Measurements from ENCODE around the gene PCF11.

PCF11 gene

GRCh38 chr11:83156996-83157593 lies at the start of gene PCF11:
PCF11 (plus strand) TSS chr11:83157131; CDS start chr11:83157440, 309 bp downstream.
- peaks cover 0 to 25% of the 10 kb centered on the region in 2 donors for H3K4me1 ChIP-seq (ENCODE audit: control insufficient read depth in 1 of 2, insufficient read depth in 2 of 2, low read length in 2 of 2)
- H3K9me3 ChIP-seq (ENCODE audit: control insufficient read depth in 1 of 2, low read length in 2 of 2) = no peaks in the 10 kb centered on the region
- peak within 1 kb of the TSS; percentile 87 to 93 for H3K4me3 ChIP-seq (ENCODE audit: low read depth in 1 of 2, low read length in 2 of 2)
- no peaks in the 10 kb centered on the region for H3K27me3 ChIP-seq (ENCODE audit: low read depth, low read length)
- peak within 1 kb of the TSS; percentile 100 for H3K27ac ChIP-seq (ENCODE audit: low read length)
- peaks cover 4 to 10% of the 10 kb centered on the region in 2 donors for H3K36me3 ChIP-seq (ENCODE audit: control insufficient read depth in 1 of 2, insufficient read depth in 2 of 2, low read length in 2 of 2)

GRCh38 chr11:83112886-83113285 lies 44.0 kb upstream of the PCF11 start:
- Histone ChIP-seq H3K27me3 (ENCODE audit: low read depth, low read length) (no peaks in the 10 kb centered on the region), H3K36me3 (ENCODE audit: control insufficient read depth in 1 of 2, insufficient read depth in 2 of 2, low read length in 2 of 2) (no peaks in the 10 kb centered on the region), H3K9me3 (ENCODE audit: control insufficient read depth in 1 of 2, low read length in 2 of 2) (no peaks in the 10 kb centered on the region), H3K4me3 (ENCODE audit: low read depth in 1 of 2, low read length in 2 of 2) (no peak overlapping the region), H3K4me1 (ENCODE audit: control insufficient read depth in 1 of 2, insufficient read depth in 2 of 2, low read length in 2 of 2) (peaks cover 3 to 13% of the 10 kb centered on the region in 2 donors), H3K27ac (ENCODE audit: low read length) (no peak overlapping the region)

GRCh38 chr11:83115026-83115425 lies 41.9 kb upstream of the PCF11 start:
- H3K36me3 ChIP-seq (ENCODE audit: control insufficient read depth in 1 of 2, insufficient read depth in 2 of 2, low read length in 2 of 2) = no peaks in the 10 kb centered on the region
- peak overlapping the region; percentile 0 to 23 for H3K4me3 ChIP-seq (ENCODE audit: low read depth in 1 of 2, low read length in 2 of 2)
- H3K27ac ChIP-seq (ENCODE audit: low read length) = no peak overlapping the region
- no peaks in the 10 kb centered on the region for H3K27me3 ChIP-seq (ENCODE audit: low read depth, low read length)
- H3K4me1 ChIP-seq (ENCODE audit: control insufficient read depth in 1 of 2, insufficient read depth in 2 of 2, low read length in 2 of 2) = peaks cover 3 to 13% of the 10 kb centered on the region in 2 donors
- H3K9me3 ChIP-seq (ENCODE audit: control insufficient read depth in 1 of 2, low read length in 2 of 2) = no peaks in the 10 kb centered on the region

- H3K4me1 ChIP-seq (ENCODE audit: control insufficient read depth in 1 of 2, insufficient read depth in 2 of 2, low read length in 2 of 2) = peaks cover 3 to 13% of the 10 kb centered on the region in 2 donors
- H3K4me3 ChIP-seq (ENCODE audit: low read depth in 1 of 2, low read length in 2 of 2) = peak overlapping the region; percentile 0 to 23
Observed at GRCh38 chr11:83115551-83115950, 41.4 kb upstream of the PCF11 start.

GRCh38 chr11:83116015-83116641 lies 40.8 kb upstream of the PCF11 start:
- Histone ChIP-seq H3K27ac (ENCODE audit: low read length) (no peak overlapping the region), H3K9me3 (ENCODE audit: control insufficient read depth in 1 of 2, low read length in 2 of 2) (no peaks in the 10 kb centered on the region), H3K4me3 (ENCODE audit: low read depth in 1 of 2, low read length in 2 of 2) (peak overlapping the region in 1 of 2 donors; percentile 0), H3K27me3 (ENCODE audit: low read depth, low read length) (no peaks in the 10 kb centered on the region), H3K36me3 (ENCODE audit: control insufficient read depth in 1 of 2, insufficient read depth in 2 of 2, low read length in 2 of 2) (no peaks in the 10 kb centered on the region), H3K4me1 (ENCODE audit: control insufficient read depth in 1 of 2, insufficient read depth in 2 of 2, low read length in 2 of 2) (peaks cover 3 to 13% of the 10 kb centered on the region in 2 donors)

More at GRCh38 chr11:83115551-83115950, 41.4 kb upstream of the PCF11 start:
- H3K27me3 ChIP-seq (ENCODE audit: low read depth, low read length) = no peaks in the 10 kb centered on the region
- no peak overlapping the region for H3K27ac ChIP-seq (ENCODE audit: low read length)
- H3K9me3 ChIP-seq (ENCODE audit: control insufficient read depth in 1 of 2, low read length in 2 of 2) = no peaks in the 10 kb centered on the region
- no peaks in the 10 kb centered on the region for H3K36me3 ChIP-seq (ENCODE audit: control insufficient read depth in 1 of 2, insufficient read depth in 2 of 2, low read length in 2 of 2)

GRCh38 chr11:83118814-83119213 lies 38.1 kb upstream of the PCF11 start:
- Histone ChIP-seq H3K4me1 (ENCODE audit: control insufficient read depth in 1 of 2, insufficient read depth in 2 of 2, low read length in 2 of 2) (peaks cover 3 to 13% of the 10 kb centered on the region in 2 donors), H3K36me3 (ENCODE audit: control insufficient read depth in 1 of 2, insufficient read depth in 2 of 2, low read length in 2 of 2) (no peaks in the 10 kb centered on the region), H3K4me3 (ENCODE audit: low read depth in 1 of 2, low read length in 2 of 2) (no peak overlapping the region), H3K27ac (ENCODE audit: low read length) (no peak overlapping the region), H3K9me3 (ENCODE audit: control insufficient read depth in 1 of 2, low read length in 2 of 2) (no peaks in the 10 kb centered on the region), H3K27me3 (ENCODE audit: low read depth, low read length) (no peaks in the 10 kb centered on the region)

GRCh38 chr11:83119216-83119615 lies 37.7 kb upstream of the PCF11 start:
- peaks cover 3 to 13% of the 10 kb centered on the region in 2 donors for H3K4me1 ChIP-seq (ENCODE audit: control insufficient read depth in 1 of 2, insufficient read depth in 2 of 2, low read length in 2 of 2)
- no peak overlapping the region for H3K27ac ChIP-seq (ENCODE audit: low read length)
- no peaks in the 10 kb centered on the region for H3K36me3 ChIP-seq (ENCODE audit: control insufficient read depth in 1 of 2, insufficient read depth in 2 of 2, low read length in 2 of 2)
- no peak overlapping the region for H3K4me3 ChIP-seq (ENCODE audit: low read depth in 1 of 2, low read length in 2 of 2)
- H3K27me3 ChIP-seq (ENCODE audit: low read depth, low read length) = no peaks in the 10 kb centered on the region
- no peaks in the 10 kb centered on the region for H3K9me3 ChIP-seq (ENCODE audit: control insufficient read depth in 1 of 2, low read length in 2 of 2)

- Histone ChIP-seq H3K27me3 (ENCODE audit: low read depth, low read length) (no peaks in the 10 kb centered on the region), H3K9me3 (ENCODE audit: control insufficient read depth in 1 of 2, low read length in 2 of 2) (no peaks in the 10 kb centered on the region), H3K4me3 (ENCODE audit: low read depth in 1 of 2, low read length in 2 of 2) (no peak overlapping the region), H3K27ac (ENCODE audit: low read length) (no peak overlapping the region), H3K4me1 (ENCODE audit: control insufficient read depth in 1 of 2, insufficient read depth in 2 of 2, low read length in 2 of 2) (peaks cover 3 to 7% of the 10 kb centered on the region in 2 donors), H3K36me3 (ENCODE audit: control insufficient read depth in 1 of 2, insufficient read depth in 2 of 2, low read length in 2 of 2) (no peaks in the 10 kb centered on the region)
Observed at GRCh38 chr11:83120327-83120726, 36.6 kb upstream of the PCF11 start.

- no peaks in the 10 kb centered on the region for H3K4me1 ChIP-seq (ENCODE audit: control insufficient read depth in 1 of 2, insufficient read depth in 2 of 2, low read length in 2 of 2)
- no peaks in the 10 kb centered on the region for H3K36me3 ChIP-seq (ENCODE audit: control insufficient read depth in 1 of 2, insufficient read depth in 2 of 2, low read length in 2 of 2)
- no peaks in the 10 kb centered on the region for H3K9me3 ChIP-seq (ENCODE audit: control insufficient read depth in 1 of 2, low read length in 2 of 2)
- H3K27me3 ChIP-seq (ENCODE audit: low read depth, low read length) = no peaks in the 10 kb centered on the region
- H3K4me3 ChIP-seq (ENCODE audit: low read depth in 1 of 2, low read length in 2 of 2) = no peak overlapping the region
- no peak overlapping the region for H3K27ac ChIP-seq (ENCODE audit: low read length)
Observed at GRCh38 chr11:83122050-83122449, 34.9 kb upstream of the PCF11 start.

- Histone ChIP-seq H3K4me1 (ENCODE audit: control insufficient read depth in 1 of 2, insufficient read depth in 2 of 2, low read length in 2 of 2) (no peaks in the 10 kb centered on the region), H3K4me3 (ENCODE audit: low read depth in 1 of 2, low read length in 2 of 2) (no peak overlapping the region), H3K27me3 (ENCODE audit: low read depth, low read length) (no peaks in the 10 kb centered on the region), H3K27ac (ENCODE audit: low read length) (no peak overlapping the region), H3K9me3 (ENCODE audit: control insufficient read depth in 1 of 2, low read length in 2 of 2) (no peaks in the 10 kb centered on the region), H3K36me3 (ENCODE audit: control insufficient read depth in 1 of 2, insufficient read depth in 2 of 2, low read length in 2 of 2) (no peaks in the 10 kb centered on the region)
Observed at GRCh38 chr11:83122766-83123165, 34.2 kb upstream of the PCF11 start.

GRCh38 chr11:83124636-83125424 lies 32.1 kb upstream of the PCF11 start:
- no peak overlapping the region for H3K4me3 ChIP-seq (ENCODE audit: low read depth in 1 of 2, low read length in 2 of 2)
- H3K27ac ChIP-seq (ENCODE audit: low read length) = no peak overlapping the region
- H3K27me3 ChIP-seq (ENCODE audit: low read depth, low read length) = no peaks in the 10 kb centered on the region
- no peaks in the 10 kb centered on the region for H3K36me3 ChIP-seq (ENCODE audit: control insufficient read depth in 1 of 2, insufficient read depth in 2 of 2, low read length in 2 of 2)
- H3K9me3 ChIP-seq (ENCODE audit: control insufficient read depth in 1 of 2, low read length in 2 of 2) = no peaks in the 10 kb centered on the region
- no peaks in the 10 kb centered on the region for H3K4me1 ChIP-seq (ENCODE audit: control insufficient read depth in 1 of 2, insufficient read depth in 2 of 2, low read length in 2 of 2)

All from muscle layer of duodenum (tissue), 2 donors.